ENCODE results near the gene MAP2K3. TPM values are rescaled to one million over a fixed set of nuclear protein-coding genes. Genes with fewer than 3 reads are reported as not detected.

Gene MAP2K3
- total RNA-seq, 1 experiment from 2014 or later, result 39.7 TPM

GRCh38 chr17:21275579-21276263 lies 8.8 kb upstream of the MAP2K3 start (continued):
- no peak for TF ChIP-seq NR2C2 (CRISPR knock-in tag; IDR thresholded peaks at IDR 0.05)
- peak; percentile 29; the same call in 1 of the 2 replicates for TF ChIP-seq ZBTB21 (CRISPR knock-in tag; IDR thresholded peaks at IDR 0.05; ENCODE audit: borderline replicate concordance)
- peak; percentile 92 for TF ChIP-seq MAX (CRISPR knock-in tag; IDR thresholded peaks at IDR 0.05)
- TF ChIP-seq SMAD3 (CRISPR knock-in tag; IDR thresholded peaks at IDR 0.05; ENCODE audit: borderline replicate concordance), result peak; percentile 18; the same call in 1 of the 2 replicates
- TF ChIP-seq ATF1 (CRISPR knock-in tag; IDR thresholded peaks at IDR 0.05), result peak; percentile 69; the same call in 1 of the 2 replicates
- peak; percentile 58; the same call in 1 of the 2 replicates for TF ChIP-seq E2F1 (CRISPR knock-in tag; IDR thresholded peaks at IDR 0.05)
- 0 out of 2 replicates have a peak, but pooled peaks have one; percentile 30 for TF ChIP-seq ZBTB43 (CRISPR knock-in tag; IDR thresholded peaks at IDR 0.05)
- peak; percentile 49; the same call in 1 of the 2 replicates for TF ChIP-seq TP53 (CRISPR knock-in tag; IDR thresholded peaks at IDR 0.05)
- peak; percentile 78; the same call in 1 of the 2 replicates for TF ChIP-seq FOXP1 (CRISPR knock-in tag; IDR thresholded peaks at IDR 0.05; ENCODE audit: borderline replicate concordance)
- no peak for TF ChIP-seq NFATC4 (CRISPR knock-in tag; IDR thresholded peaks at IDR 0.05)
- no peak for TF ChIP-seq AR (CRISPR knock-in tag; IDR thresholded peaks at IDR 0.05)
- peak; percentile 89 for TF ChIP-seq SP1 (CRISPR knock-in tag; conservative IDR thresholded peaks at IDR 0.05)
- TF ChIP-seq ZNF281 (CRISPR knock-in tag; IDR thresholded peaks at IDR 0.05), result peak; percentile 20; the same call in 1 of the 2 replicates
- TF ChIP-seq IRF1 (CRISPR knock-in tag; IDR thresholded peaks at IDR 0.05), result peak; percentile 91
- 0 out of 2 replicates have a peak, but pooled peaks have one; percentile 47 for TF ChIP-seq GABPB1 (CRISPR knock-in tag; IDR thresholded peaks at IDR 0.05)
- TF ChIP-seq FOXK1 (CRISPR knock-in tag; IDR thresholded peaks at IDR 0.05), result peak; percentile 80
- TF ChIP-seq CREM (CRISPR knock-in tag; IDR thresholded peaks at IDR 0.05), result peak; percentile 70; the same call in 1 of the 2 replicates
- TF ChIP-seq E2F4 (CRISPR knock-in tag; IDR thresholded peaks at IDR 0.05; ENCODE audit: borderline replicate concordance, low read depth), result peak; percentile 35; the same call in 1 of the 2 replicates
- TF ChIP-seq USF2 (CRISPR knock-in tag; IDR thresholded peaks at IDR 0.05), result peak; percentile 97
- TF ChIP-seq NFYB (CRISPR knock-in tag; conservative IDR thresholded peaks at IDR 0.05; ENCODE audit: low read depth), result peak; percentile 90
- TF ChIP-seq E2F5 (CRISPR knock-in tag; IDR thresholded peaks at IDR 0.05), result peak; percentile 87
- peak; percentile 94; the same call in 1 of the 2 replicates for TF ChIP-seq ZNF232 (CRISPR knock-in tag; IDR thresholded peaks at IDR 0.05)

Measured in WTC11 (cell line).